ENCODE measurements around the gene ZNF414.

DNA sequence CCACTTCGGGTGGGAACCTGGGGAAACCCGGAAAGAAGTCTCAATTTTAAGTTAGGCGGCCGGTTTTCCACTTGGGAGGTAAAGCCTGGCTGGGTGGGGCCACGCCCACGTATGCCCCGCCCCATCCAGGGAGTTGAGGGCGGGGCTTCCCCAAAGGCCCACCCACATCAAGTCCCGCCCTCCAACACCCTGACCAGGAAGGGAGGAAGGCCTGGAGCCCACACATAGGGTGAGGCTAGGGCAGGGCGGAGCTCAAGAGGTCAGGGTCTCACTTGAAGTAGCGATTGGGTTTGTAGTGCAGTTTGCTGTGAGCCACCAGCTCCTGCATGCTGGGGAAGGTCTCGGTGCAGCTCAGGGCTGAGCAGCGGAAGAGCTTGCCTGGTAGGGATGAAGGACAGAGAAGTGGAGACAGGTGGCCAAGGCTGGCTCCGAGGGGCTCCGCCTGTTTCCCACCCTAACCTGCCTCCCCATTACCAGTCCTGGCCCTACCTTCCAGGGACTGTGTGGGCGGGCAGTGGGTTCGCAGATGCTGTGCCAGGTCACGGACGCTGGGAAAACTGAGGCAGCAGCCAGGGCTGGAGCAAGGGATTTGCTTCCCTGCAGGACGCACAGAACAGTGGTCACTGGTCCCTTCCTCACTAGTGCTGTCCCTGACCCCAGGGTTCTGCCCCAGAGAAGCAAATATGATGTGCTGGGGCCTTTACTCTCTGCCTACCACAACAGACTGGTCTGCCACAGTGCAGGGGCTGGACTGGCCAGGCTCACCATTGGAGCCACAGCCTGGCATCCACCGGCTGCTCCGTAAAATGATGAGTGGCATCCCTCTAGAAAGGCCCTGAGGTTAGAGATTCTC is 1.6 kb downstream of the ZNF414 start:
- TF ChIP-seq, protein P1, sequence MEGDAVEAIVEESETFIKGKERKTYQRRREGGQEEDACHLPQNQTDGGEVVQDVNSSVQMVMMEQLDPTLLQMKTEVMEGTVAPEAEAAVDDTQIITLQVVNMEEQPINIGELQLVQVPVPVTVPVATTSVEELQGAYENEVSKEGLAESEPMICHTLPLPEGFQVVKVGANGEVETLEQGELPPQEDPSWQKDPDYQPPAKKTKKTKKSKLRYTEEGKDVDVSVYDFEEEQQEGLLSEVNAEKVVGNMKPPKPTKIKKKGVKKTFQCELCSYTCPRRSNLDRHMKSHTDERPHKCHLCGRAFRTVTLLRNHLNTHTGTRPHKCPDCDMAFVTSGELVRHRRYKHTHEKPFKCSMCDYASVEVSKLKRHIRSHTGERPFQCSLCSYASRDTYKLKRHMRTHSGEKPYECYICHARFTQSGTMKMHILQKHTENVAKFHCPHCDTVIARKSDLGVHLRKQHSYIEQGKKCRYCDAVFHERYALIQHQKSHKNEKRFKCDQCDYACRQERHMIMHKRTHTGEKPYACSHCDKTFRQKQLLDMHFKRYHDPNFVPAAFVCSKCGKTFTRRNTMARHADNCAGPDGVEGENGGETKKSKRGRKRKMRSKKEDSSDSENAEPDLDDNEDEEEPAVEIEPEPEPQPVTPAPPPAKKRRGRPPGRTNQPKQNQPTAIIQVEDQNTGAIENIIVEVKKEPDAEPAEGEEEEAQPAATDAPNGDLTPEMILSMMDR (IDR thresholded peaks at IDR 0.05 in 2 of 3, conservative IDR thresholded peaks at IDR 0.05 in 1 of 3; ENCODE audit: control insufficient read depth in 2 of 3, extremely low read depth in 1 of 3, insufficient read depth in 1 of 3, low read depth in 3 of 3, low read length in 3 of 3) = no peak
- TF ChIP-seq, protein P2, sequence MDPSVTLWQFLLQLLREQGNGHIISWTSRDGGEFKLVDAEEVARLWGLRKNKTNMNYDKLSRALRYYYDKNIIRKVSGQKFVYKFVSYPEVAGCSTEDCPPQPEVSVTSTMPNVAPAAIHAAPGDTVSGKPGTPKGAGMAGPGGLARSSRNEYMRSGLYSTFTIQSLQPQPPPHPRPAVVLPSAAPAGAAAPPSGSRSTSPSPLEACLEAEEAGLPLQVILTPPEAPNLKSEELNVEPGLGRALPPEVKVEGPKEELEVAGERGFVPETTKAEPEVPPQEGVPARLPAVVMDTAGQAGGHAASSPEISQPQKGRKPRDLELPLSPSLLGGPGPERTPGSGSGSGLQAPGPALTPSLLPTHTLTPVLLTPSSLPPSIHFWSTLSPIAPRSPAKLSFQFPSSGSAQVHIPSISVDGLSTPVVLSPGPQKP (IDR thresholded peaks at IDR 0.05; ENCODE audit: low read depth, low read length) = no peak
- TF ChIP-seq GABPA (IDR thresholded peaks at IDR 0.05; ENCODE audit: low read depth) = no peak
- TF ChIP-seq FOXM1 (IDR thresholded peaks at IDR 0.05; ENCODE audit: low read depth, low read length) = no peak
- TF ChIP-seq POLR2AphosphoS5 (IDR thresholded peaks at IDR 0.05; ENCODE audit: low read length) = no peak
- no peak for TF ChIP-seq CEBPB (IDR thresholded peaks at IDR 0.05; ENCODE audit: borderline replicate concordance in 1 of 2, low read depth in 2 of 2, low read length in 2 of 2)

Data from GM12878 (cell line).